NCI-H146 (cell line): ENCODE results near the gene NTN1.

Experiments
- DNase-seq: peaks from one replicate; lab custom pipeline; 2025; lab: John Stamatoyannopoulos, UW

NTN1 gene

DNA sequence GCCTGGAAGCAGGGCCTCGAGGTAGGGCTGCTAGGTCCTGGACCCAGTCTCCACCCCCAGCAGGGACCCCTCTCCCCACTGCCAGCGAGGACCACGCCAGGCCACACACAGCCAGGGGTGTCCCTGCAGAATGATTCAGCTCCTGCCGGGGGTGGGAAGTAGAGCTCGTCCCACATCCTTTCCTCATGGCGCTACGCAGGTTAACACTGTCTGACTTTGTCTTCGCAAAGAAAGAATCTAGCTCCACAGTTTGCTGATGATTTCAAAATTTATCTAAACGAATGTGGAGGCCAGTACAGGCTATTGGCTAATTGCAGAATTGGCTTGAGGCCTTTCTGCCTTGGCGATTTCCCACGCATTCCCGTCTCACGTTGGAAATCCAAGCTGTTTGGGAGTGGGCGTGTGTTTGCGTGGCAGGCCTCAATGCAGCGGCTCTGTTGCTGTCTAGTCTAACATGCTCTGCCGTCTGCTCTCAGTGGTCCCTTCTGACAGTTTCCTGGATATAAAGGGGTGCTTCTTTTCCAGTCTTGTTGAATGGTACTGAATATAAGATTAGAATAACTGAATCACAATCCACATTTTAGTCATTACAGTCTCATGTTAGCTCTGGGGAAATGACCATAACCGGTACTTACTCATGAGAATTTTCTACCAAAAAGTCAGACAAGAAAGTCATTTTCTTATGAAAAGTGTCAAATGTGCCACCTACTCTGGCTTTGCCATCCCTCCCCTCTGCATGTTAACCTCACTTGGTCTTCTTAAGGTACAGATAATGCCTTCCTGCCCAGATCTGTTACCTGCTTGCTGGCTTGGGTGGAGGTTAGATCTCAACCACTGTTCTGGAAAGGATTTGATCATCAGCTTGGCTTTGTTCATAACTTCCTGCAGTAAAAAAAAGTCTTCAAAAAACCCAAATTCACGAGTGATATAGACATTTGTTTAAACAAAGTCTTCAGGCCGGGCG is 252.4 kb downstream of the NTN1 start:
- DNase-seq, result no peak

DNA sequence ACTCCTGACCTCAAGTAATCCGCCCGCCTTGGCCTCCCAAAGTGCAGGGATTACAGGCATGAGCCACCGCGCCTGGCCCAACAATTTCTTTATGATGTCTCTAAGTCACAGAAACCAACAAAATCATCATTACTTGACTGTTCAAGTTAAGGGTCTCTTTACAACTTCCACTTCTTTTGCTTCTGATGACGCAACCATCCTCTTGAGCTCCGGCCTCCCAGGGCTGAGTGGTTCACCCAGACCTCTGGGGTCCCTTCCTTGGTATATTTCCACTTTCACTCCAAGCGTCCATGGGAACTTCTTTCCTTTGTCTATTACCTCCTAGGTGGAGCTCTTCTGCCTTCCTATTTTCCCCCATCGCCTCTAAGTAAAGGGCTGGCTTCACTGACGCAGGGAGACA is 253.7 kb downstream of the NTN1 start:
- no peak for DNase-seq

GRCh38 chr17:9279893-9280292 is 258.6 kb downstream of the NTN1 start:
- DNase-seq, result no peak

- DNase-seq, result no peak
Observed at GRCh38 chr17:9283909-9284308, 262.6 kb downstream of the NTN1 start.

DNA sequence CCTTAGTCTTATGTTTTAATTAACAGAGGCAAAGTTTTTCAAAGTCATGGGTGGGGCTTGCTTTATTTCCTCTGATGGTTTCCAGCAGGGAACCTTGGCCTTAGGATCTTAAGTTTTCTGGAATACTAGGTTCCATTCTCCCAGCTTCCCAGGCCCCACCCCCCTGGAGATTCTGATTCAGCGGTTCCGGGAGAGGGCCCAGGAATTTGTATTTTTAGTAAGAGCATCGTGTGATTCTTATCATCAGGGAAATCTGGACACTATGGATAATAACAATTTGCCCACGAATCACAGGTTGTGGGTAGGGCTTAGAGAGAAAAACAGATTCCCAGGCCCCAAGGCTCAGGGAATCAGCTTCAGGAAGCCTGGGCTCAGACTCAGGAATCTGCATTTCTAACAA is 263.6 kb downstream of the NTN1 start:
- DNase-seq, result no peak

DNA sequence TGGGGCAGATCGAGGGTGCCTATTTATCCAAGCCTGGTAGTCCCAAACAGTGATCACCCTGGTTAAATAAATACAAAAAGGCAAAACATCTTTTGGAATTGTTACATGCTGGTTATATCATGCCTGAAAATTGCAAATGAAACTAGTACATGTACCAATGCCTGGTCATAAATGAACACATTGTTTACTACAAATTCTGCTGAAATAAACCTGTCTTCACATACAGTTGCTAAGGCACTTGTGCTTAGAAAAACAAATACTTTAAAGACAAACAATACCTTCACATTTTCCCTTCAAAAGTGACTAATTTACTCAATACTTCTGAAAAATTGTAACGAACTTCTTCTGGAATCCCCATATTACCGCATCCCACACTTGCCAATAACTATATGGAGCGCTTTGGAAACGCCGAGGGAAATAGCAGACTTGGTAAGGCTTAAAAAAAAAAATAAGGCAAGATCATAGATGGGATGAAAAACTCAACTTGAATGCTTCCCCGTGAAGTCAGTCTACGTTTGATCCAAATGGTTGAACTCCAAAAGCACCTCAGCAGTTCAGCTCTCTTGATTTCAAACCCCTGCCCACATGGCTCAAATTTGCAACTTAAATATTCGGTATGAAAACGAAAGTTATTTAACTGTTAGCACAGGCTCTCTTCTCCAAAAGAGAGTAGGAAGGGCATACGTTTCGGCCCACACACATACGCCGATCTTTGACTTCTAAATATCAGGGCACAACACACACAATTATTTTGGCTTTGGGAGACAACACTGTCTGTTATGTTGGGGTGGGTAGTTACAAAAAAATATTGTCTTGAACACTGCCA is 264.5 kb downstream of the NTN1 start:
- DNase-seq, result no peak

- DNase-seq, result peak; percentile 29
Observed at GRCh38 chr17:9286434-9286833, 265.1 kb downstream of the NTN1 start.

- no peak for DNase-seq
Observed at GRCh38 chr17:9287306-9287705, 266.0 kb downstream of the NTN1 start.

GRCh38 chr17:9290226-9290613 is 268.9 kb downstream of the NTN1 start:
- DNase-seq, result peak; percentile 67

- DNase-seq, result peak; percentile 40
Observed at GRCh38 chr17:9291912-9292560, 270.7 kb downstream of the NTN1 start.

DNA sequence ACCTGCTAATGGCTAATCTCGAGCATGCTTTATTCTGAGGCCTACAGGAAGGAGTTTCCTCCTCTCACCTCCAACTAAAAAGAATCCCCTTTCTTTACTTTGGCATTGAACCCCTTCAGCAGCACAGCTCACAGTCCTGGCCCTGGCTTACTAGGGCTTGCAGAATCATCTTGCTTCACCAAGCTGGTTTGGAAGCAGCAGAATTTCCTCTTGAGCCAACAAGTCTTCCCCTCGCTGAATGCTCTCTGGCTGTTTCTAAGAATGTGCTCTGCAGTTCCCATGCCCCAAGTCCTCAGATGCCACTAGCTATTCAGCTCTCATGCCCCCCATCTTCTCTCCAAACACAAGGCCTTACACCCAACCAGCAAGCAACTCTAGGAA is 271.2 kb downstream of the NTN1 start:
- DNase-seq, result no peak
